AG09309 (cell line): ENCODE data around the gene HORMAD2.

Experiments
- DNase-seq: peaks from one replicate; pipeline ENCODE4 v3.0.0-alpha.2; 2010; ENCODE audit warnings: low read depth
- H3K4me3 ChIP-seq: 2 replicates; pipeline ENCODE4 v1.5.1; 2011; ENCODE audit warnings: mild to moderate bottlenecking, low read depth, low read length, moderate library complexity; ENCODE audit not compliant: control insufficient read depth
- TF ChIP-seq, protein P1 (sequence below): IDR thresholded peaks from 2 replicates; pipeline ENCODE4 v1.5.1; 2011; ENCODE audit warnings: mild to moderate bottlenecking, low read depth, low read length, inconsistent platforms; ENCODE audit not compliant: insufficient read depth, control insufficient read depth; ENCODE audit errors: missing control alignments

The HORMAD2 gene

GRCh38 chr22:30176431-30176830, 96.2 kb downstream of the HORMAD2 start:
- TF ChIP-seq, protein P1, sequence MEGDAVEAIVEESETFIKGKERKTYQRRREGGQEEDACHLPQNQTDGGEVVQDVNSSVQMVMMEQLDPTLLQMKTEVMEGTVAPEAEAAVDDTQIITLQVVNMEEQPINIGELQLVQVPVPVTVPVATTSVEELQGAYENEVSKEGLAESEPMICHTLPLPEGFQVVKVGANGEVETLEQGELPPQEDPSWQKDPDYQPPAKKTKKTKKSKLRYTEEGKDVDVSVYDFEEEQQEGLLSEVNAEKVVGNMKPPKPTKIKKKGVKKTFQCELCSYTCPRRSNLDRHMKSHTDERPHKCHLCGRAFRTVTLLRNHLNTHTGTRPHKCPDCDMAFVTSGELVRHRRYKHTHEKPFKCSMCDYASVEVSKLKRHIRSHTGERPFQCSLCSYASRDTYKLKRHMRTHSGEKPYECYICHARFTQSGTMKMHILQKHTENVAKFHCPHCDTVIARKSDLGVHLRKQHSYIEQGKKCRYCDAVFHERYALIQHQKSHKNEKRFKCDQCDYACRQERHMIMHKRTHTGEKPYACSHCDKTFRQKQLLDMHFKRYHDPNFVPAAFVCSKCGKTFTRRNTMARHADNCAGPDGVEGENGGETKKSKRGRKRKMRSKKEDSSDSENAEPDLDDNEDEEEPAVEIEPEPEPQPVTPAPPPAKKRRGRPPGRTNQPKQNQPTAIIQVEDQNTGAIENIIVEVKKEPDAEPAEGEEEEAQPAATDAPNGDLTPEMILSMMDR: no peak
- no peak for DNase-seq
- H3K4me3 ChIP-seq: no peak overlapping the region

DNA sequence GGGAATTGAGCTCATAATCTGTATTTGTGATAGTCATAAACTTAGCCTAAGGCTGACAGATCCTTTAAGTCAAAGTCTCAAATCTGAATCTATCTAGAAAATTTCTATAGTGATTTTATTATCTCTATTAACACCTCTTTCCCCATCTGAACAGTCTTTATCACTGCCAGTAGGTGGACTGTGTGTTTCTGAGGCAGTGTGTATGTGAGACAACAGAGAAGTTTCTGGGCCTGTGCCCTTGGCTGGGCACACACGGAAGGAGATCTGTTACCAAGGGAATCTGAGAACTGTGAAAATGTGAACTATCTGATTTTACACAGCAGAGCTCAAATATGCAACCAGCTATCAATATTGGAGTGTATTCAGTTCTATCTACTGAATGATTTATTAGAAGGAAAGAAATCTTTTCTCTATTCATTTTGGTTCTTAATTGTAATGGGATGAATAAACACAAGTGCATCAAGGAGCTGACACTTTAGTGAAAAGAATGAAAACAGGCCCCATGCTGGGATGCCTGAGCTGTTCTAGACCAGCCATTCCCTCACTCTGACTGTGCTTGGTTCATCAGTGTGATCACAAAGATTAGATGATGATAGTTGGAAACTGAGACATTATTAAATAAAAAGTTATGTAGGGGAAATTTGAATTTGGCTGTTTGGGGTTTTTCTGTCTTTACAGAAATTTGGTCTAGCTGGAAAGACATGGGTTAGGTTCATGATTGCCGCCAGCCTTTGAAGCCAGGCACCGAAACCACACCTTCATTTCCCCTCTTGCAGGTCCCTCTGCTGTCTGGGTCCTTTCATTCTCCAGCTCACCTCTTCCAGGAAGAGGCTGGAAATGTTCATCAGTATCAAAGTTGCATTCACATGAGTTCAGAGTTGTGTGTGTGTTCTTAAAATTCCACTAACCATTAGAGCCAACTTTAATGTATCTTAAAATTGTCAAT, 98.2 kb downstream of the HORMAD2 start:
- TF ChIP-seq, protein P1: no peak
- no peak for DNase-seq
- H3K4me3 ChIP-seq: no peak overlapping the region

DNA sequence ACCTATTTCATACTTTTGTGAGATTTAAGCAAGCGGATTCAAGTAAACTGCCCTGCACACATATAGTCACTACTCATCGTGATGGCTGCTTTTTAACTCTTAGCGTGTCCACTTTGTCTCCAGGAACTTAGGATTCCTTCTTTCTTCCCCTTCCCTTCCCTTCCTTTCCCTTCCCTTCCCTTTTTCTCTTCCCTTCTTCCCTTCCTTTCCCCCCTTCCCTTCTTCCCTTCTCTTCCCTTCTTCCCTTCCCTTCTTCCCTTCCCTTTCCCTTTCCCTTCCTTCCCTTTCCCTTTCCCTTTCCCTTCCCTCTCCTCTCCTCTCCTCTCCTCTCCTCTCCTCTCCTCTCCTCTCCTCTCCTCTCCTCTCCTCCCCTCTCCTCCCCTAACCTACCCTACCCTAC, 100.4 kb downstream of the HORMAD2 start:
- H3K4me3 ChIP-seq: no peak overlapping the region
- TF ChIP-seq, protein P1: no peak
- no peak for DNase-seq

- DNase-seq: no peak
Measured at GRCh38 chr22:30181459-30182349, 101.4 kb downstream of the HORMAD2 start.

GRCh38 chr22:30182350-30182745, 102.1 kb downstream of the HORMAD2 start:
- H3K4me3 ChIP-seq: no peak overlapping the region
- DNase-seq: no peak
- TF ChIP-seq, protein P1: no peak

More at GRCh38 chr22:30181459-30182349, 101.4 kb downstream of the HORMAD2 start:
- H3K4me3 ChIP-seq: no peak overlapping the region
- TF ChIP-seq, protein P1: no peak

DNA sequence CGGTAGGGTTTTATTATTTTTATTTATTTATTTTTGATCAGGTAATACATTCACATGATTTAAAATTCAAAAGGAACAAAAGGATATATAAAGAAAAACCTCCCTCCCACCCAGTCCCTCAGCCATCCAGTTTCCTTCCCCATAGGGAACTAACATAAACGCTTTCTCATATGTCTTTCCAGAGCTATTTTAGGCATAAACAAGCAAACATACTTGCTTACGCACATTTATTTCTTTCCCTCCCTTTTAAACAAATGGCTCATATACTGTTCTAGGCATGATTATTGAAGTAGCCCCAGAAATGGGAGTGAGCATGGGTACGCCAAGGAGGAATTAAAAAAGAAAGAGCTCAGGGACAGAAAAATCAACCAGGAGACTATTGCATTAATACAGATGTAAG, 102.6 kb downstream of the HORMAD2 start:
- TF ChIP-seq, protein P1: no peak
- DNase-seq: no peak
- H3K4me3 ChIP-seq: no peak overlapping the region
